ENCODE measurements around the gene MAN2B2.

DNA sequence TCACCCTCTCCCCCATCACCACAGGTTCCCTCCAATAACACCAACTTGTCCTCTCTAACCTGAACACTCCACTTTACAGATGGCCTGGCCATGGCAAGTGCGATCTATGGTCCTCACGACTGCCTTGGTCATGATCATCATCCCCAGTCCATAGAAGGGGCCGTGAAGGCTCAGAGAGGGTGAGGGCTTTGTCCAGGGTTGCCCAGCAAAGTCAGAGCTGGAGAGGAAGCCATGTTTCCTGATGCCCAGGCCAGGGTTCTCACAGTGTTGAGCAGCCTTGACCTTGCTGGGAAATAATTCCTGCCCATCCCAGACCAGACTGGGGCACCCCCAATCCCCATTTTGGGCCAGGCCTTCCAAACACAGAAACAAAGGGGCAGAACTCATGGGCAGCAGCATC, 42.9 kb upstream of the MAN2B2 start:
- TF ChIP-seq, protein P1, sequence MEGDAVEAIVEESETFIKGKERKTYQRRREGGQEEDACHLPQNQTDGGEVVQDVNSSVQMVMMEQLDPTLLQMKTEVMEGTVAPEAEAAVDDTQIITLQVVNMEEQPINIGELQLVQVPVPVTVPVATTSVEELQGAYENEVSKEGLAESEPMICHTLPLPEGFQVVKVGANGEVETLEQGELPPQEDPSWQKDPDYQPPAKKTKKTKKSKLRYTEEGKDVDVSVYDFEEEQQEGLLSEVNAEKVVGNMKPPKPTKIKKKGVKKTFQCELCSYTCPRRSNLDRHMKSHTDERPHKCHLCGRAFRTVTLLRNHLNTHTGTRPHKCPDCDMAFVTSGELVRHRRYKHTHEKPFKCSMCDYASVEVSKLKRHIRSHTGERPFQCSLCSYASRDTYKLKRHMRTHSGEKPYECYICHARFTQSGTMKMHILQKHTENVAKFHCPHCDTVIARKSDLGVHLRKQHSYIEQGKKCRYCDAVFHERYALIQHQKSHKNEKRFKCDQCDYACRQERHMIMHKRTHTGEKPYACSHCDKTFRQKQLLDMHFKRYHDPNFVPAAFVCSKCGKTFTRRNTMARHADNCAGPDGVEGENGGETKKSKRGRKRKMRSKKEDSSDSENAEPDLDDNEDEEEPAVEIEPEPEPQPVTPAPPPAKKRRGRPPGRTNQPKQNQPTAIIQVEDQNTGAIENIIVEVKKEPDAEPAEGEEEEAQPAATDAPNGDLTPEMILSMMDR (IDR thresholded peaks at IDR 0.05; ENCODE audit: insufficient read depth, low read depth, low read length), result no peak
- no peak for TF ChIP-seq EZH2 (IDR thresholded peaks at IDR 0.05; ENCODE audit: insufficient read depth, low read length)

Data from astrocyte (in vitro differentiated cells and primary cell).